Sigmoid colon (tissue), 4 donors: ENCODE measurements around the gene UBA3.

Source experiments
- EP300 ChIP-seq, 4 donors: sonication (generic); formaldehyde crosslinking; IDR thresholded peaks; one replicate each; pipeline ENCODE4 v1.6.1; 2017; ENCODE audit warnings: antibody characterized with exemption in 4 of 4
- POLR2A ChIP-seq, 2 donors: fragments of 450-650 bp; IDR thresholded peaks; one replicate each; pipeline ENCODE4 v1.6.1; 2016; ENCODE audit warnings: antibody characterized with exemption in 2 of 2, mild to moderate bottlenecking in 2 of 2, moderate library complexity in 2 of 2

DNA sequence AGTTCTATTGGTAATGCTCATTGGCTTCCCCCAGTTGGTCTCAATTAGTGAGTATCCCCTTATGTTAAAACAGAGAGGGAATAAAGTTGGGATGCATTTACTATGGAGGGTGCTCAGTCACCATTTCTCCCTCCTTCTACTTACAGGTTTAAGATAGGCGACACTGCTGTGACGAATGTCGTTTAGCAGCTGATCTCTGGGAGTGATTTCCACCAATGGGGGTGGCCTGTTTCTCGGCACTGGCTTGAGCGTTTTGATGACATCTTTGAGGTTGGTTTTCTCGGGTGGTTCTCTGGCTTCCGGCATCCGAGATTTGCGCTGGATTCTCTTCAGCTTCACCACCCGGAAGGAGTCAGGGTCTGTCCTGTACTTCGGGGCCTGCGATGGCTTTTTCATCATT, 38.4 kb upstream of the UBA3 start:
- TF ChIP-seq EP300 (IDR thresholded peaks at IDR 0.05) (no peak), POLR2A (IDR thresholded peaks at IDR 0.05) (no peak)
